MV-4-11 (cell line): ENCODE measurements around the gene EED.
A peak's percentile ranks its signal among the peaks of the same experiment; 100 is the strongest.
"Not testable (repeated sequence)": the region's sequence is repeated elsewhere in the genome, so short reads cannot be mapped to it uniquely, and the experiment has no call there.

Experiments
- DNase-seq: peaks from one replicate; lab custom pipeline; 2025; lab: John Stamatoyannopoulos, UW

Gene EED

DNA sequence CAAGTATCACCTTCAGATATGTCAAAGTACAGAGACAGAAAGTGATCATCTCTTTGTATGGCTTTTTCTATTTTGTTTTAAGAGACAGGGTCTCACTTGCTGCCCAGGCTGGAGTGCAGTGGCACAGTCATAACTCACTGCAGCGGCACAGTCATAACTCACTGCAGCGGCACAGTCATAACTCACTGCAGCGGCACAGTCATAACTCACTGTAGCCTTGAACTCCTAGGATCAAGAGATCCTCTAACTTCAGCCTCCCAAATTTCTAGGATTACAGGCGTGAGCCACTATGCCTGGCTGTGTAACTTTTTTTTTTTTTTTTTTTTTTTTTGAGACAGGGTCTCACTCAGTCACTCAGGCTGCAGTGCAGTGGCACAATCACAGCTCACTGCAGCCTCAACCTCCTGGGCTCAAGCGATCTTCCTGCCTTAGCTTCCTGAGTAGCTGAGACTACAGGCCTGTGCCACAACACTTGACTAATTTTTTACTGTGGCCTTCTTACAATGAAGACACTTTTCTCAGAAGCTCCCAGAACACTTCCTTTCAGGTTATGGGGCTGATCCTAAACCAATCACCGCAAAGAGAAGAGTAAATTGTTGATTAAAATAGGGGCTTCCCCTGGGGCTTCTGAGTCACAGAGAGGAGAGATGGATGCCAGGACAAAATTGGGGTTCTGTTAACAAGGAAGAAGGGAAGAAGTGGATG lies 48.5 kb downstream of the EED start:
- DNase-seq, result no peak

GRCh38 chr11:86294026-86294425 lies 49.5 kb downstream of the EED start:
- no peak for DNase-seq

DNA sequence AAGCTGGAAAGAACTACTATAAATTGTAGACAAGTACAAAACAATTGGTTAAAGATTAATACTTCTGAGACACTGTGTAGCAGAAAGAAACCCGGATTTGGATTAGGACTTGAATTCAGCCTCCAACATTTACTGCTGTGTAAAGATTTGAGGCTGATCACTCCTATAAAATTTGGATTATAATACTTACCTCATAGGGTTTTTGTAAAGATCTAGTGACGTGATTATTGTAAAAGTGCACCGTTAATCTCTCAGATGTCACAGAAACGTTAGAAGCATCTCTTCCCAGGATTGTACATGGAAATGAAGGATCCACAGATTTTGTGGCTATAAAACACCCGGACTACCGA lies 57.2 kb downstream of the EED start:
- DNase-seq, result no peak

GRCh38 chr11:86302092-86302793 lies 57.7 kb downstream of the EED start, which contains the start of gene HIKESHI:
TSS of gene HIKESHI (plus strand) at chr11:86302240. CDS start at chr11:86302449, 209 bp downstream.
- peak; percentile 97 for DNase-seq

DNA sequence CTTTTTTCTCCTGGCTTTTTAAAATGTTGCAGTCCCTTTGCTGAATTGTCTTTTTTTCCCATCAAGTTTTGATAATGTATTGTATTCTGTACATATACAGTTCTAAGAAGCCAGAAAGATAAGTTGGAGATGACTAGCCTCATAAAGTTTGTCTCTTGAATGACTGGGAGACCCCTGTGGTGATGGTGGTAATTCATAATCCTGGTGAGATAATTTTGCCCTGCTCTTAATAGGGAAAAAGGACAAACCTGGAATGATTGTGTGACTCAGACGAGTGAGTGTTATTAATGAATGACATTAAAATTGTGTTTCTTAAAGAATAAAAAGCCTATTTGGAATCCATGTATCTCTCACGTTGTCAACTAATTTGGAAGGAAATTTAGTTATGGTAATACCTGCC lies 58.7 kb downstream of the EED start:
- DNase-seq, result no peak

DNA sequence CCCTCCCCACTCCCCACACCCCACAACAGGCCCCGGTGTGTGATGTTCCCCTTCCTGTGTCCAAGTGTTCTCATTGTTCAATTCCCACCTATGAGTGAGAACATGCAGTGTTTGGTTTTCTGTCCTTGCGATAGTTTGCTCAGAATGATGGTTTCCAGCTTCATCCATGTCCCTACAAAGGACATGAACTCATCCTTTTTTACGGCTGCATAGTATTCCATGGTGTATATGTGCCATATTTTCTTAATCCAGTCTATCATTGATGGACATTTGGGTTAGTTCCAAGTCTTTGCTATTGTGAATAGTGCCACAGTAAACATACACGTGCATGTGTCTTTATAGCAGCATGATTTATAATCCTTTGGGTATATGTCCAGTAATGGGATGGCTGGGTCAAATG lies 64.2 kb downstream of the EED start:
- not testable (repeated sequence) for DNase-seq

DNA sequence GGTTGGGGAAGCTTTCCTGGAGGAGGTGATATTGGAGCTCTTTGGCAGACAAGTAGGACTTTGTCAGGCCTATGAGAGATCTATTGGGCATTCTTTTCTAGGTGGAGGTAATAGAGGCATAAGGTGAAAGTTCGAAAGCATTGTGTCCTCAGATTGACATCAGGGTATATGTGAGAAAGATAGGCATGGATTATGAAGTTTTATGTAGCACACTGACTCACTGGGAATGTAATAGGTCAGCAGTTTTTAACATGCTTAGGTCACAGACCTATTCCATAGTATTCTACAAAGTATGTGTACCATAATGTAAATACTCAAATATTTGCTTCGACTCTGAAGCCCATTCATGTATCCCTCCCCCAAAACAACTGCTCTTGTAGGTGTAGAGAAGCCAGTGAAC lies 69.2 kb downstream of the EED start:
- no peak for DNase-seq

- DNase-seq, result no peak
Observed at GRCh38 chr11:86314636-86315035, 70.1 kb downstream of the EED start.
